ENCODE results near the gene SLC8B1. TPM values are rescaled to one million over a fixed set of nuclear protein-coding genes. Genes with fewer than 3 reads are reported as not detected.

Gene SLC8B1
- total RNA-seq, 1 experiment from 2014 or later, result 8.2 TPM

- ChIA-PET CTCF (no interaction called here), POLR2A (ENCODE audit: low non-redundant PET) (no interaction called here)
- no TSS peak for BruUV-seq (replicated peaks)
These were observed 44.4 kb downstream of the SLC8B1 start for GRCh38 chr12:113290506-113290905.

GRCh38 chr12:113289361-113289760 lies 45.5 kb downstream of the SLC8B1 start:
- CTCF ChIA-PET, result no interaction called here
- intact Hi-C loops (cut with micrococcal nuclease; ENCODE audit: unreplicated experiment), result no loop called here

More at GRCh38 chr12:113290506-113290905, 44.4 kb downstream of the SLC8B1 start:
- intact Hi-C loops (cut with micrococcal nuclease; ENCODE audit: unreplicated experiment), result no loop called here
- Histone ChIP-seq H3K4me3 (ENCODE audit: low read depth, low read length, poor library complexity, severe bottlenecking) (no peak overlapping the region), H3K4me1 (ENCODE audit: insufficient read depth, low read length, poor library complexity, severe bottlenecking) (no peaks in the 10 kb centered on the region), H3K27me3 (replicated peaks; ENCODE audit: insufficient read depth, low read depth, low read length, poor library complexity) (no peaks in the 10 kb centered on the region), H3K9me3 (ENCODE audit: low read depth, low read length, poor library complexity, severe bottlenecking) (no peaks in the 10 kb centered on the region), H3K27ac (ENCODE audit: low read depth, low read length, poor library complexity, severe bottlenecking) (no peak overlapping the region), H3K36me3 (ENCODE audit: insufficient read depth, low read length, poor library complexity, severe bottlenecking) (no peaks in the 10 kb centered on the region)
- no peak for DNase-seq (ENCODE audit: low spot score)
- TF ChIP-seq CTCF (conservative IDR thresholded peaks at IDR 0.05; ENCODE audit: low read depth, low read length) (no peak), EZH2 (IDR thresholded peaks at IDR 0.05; ENCODE audit: borderline replicate concordance, low read depth, low read length, poor library complexity, severe bottlenecking) (no peak)

GRCh38 chr12:113287899-113288282 lies 47.0 kb downstream of the SLC8B1 start:
- no peak overlapping the region for H3K4me3 ChIP-seq (ENCODE audit: low read depth, low read length, poor library complexity, severe bottlenecking)
- CTCF ChIA-PET, result no interaction called here

More at GRCh38 chr12:113289361-113289760, 45.5 kb downstream of the SLC8B1 start:
- no TSS peak for BruUV-seq (replicated peaks)
- Histone ChIP-seq H3K4me3 (ENCODE audit: low read depth, low read length, poor library complexity, severe bottlenecking) (no peak overlapping the region), H3K9me3 (ENCODE audit: low read depth, low read length, poor library complexity, severe bottlenecking) (no peaks in the 10 kb centered on the region), H3K27me3 (replicated peaks; ENCODE audit: insufficient read depth, low read depth, low read length, poor library complexity) (no peaks in the 10 kb centered on the region), H3K36me3 (ENCODE audit: insufficient read depth, low read length, poor library complexity, severe bottlenecking) (no peaks in the 10 kb centered on the region), H3K4me1 (ENCODE audit: insufficient read depth, low read length, poor library complexity, severe bottlenecking) (no peaks in the 10 kb centered on the region), H3K27ac (ENCODE audit: low read depth, low read length, poor library complexity, severe bottlenecking) (no peak overlapping the region)
- TF ChIP-seq CTCF (conservative IDR thresholded peaks at IDR 0.05; ENCODE audit: low read depth, low read length), result no peak
- no peak for TF ChIP-seq EZH2 (IDR thresholded peaks at IDR 0.05; ENCODE audit: borderline replicate concordance, low read depth, low read length, poor library complexity, severe bottlenecking)
- DNase-seq (ENCODE audit: low spot score), result no peak
- POLR2A ChIA-PET (ENCODE audit: low non-redundant PET), result no interaction called here

More at GRCh38 chr12:113287899-113288282, 47.0 kb downstream of the SLC8B1 start:
- DNase-seq (ENCODE audit: low spot score), result no peak
- POLR2A ChIA-PET (ENCODE audit: low non-redundant PET), result no interaction called here
- H3K27me3 ChIP-seq (replicated peaks; ENCODE audit: insufficient read depth, low read depth, low read length, poor library complexity), result no peaks in the 10 kb centered on the region
- no peaks in the 10 kb centered on the region for H3K4me1 ChIP-seq (ENCODE audit: insufficient read depth, low read length, poor library complexity, severe bottlenecking)
- TF ChIP-seq EZH2 (IDR thresholded peaks at IDR 0.05; ENCODE audit: borderline replicate concordance, low read depth, low read length, poor library complexity, severe bottlenecking) (no peak), CTCF (conservative IDR thresholded peaks at IDR 0.05; ENCODE audit: low read depth, low read length) (no peak)
- H3K36me3 ChIP-seq (ENCODE audit: insufficient read depth, low read length, poor library complexity, severe bottlenecking), result no peaks in the 10 kb centered on the region
- H3K27ac ChIP-seq (ENCODE audit: low read depth, low read length, poor library complexity, severe bottlenecking), result no peak overlapping the region
- no TSS peak for BruUV-seq (replicated peaks)
- intact Hi-C loops (cut with micrococcal nuclease; ENCODE audit: unreplicated experiment), result no loop called here
- no peaks in the 10 kb centered on the region for H3K9me3 ChIP-seq (ENCODE audit: low read depth, low read length, poor library complexity, severe bottlenecking)
